Heart left ventricle (tissue), 16 donors: ENCODE results near the gene NYAP2. TPM values are rescaled to one million over a fixed set of nuclear protein-coding genes. Genes with fewer than 3 reads are reported as not detected.

Experiments
- ATAC-seq, 4 donors: fragments of 200-7000 bp; cut with Tn5 transposase; one replicate each; pipeline ENCODE4 v1.9.1; 2020 to 2022; ENCODE audit warnings: moderate library complexity in 4 of 4, mild to moderate bottlenecking in 3 of 4, moderate number of reproducible peaks in 1 of 4
- DNase-seq, 5 donors: peaks; one replicate each; pipeline ENCODE4 v3.0.0-alpha.2; 2020
- H3K27ac ChIP-seq, 12 donors: fragments of 200-600 bp; sonication (generic) in 4 of 12; one replicate each; pipeline versions ENCODE4 v1.5.0 to v1.8.0; 2016 to 2022; ENCODE audit warnings: mild to moderate bottlenecking in 2 of 12
- H3K27me3 ChIP-seq, 9 donors: fragments of 200-600 bp; sonication (generic) in 2 of 9; one replicate each; pipeline versions ENCODE4 v1.5.1 to v1.8.0; 2016 to 2022; ENCODE audit warnings: mild to moderate bottlenecking in 3 of 9
- H3K36me3 ChIP-seq, 9 donors: fragments of 200-600 bp; sonication (generic) in 2 of 9; one replicate each; pipeline versions ENCODE4 v1.5.0 to v1.8.0; 2018 to 2022; ENCODE audit warnings: mild to moderate bottlenecking in 2 of 9
- H3K4me1 ChIP-seq, 12 donors: fragments of 200-600 bp; sonication (generic) in 4 of 12; one replicate each; pipeline versions ENCODE4 v1.5.0 to v1.8.0; 2016 to 2022; ENCODE audit warnings: mild to moderate bottlenecking in 3 of 12
- H3K4me3 ChIP-seq, 12 donors: fragments of 200-600 bp; sonication (generic) in 4 of 12; one replicate each; pipeline versions ENCODE4 v1.5.0 to v1.8.0; 2017 to 2022; ENCODE audit warnings: mild to moderate bottlenecking in 9 of 12, moderate library complexity in 4 of 12
- H3K9me3 ChIP-seq, 12 donors: fragments of 200-600 bp; sonication (generic) in 4 of 12; one replicate each; pipeline versions ENCODE4 v1.5.0 to v1.8.0; 2016 to 2022; ENCODE audit warnings: mild to moderate bottlenecking in 1 of 12
- POLR2A ChIP-seq, 2 donors: fragments of 450-650 bp; IDR thresholded peaks; one replicate each; pipeline ENCODE4 v1.6.1; 2017; ENCODE audit warnings: antibody characterized with exemption in 2 of 2, mild to moderate bottlenecking in 2 of 2, moderate library complexity in 2 of 2
- WGBS, 4 donors: extraction: QIAGEN DNeasy Blood & Tissue Kit in 2 of 4; methylation state at CpG; one replicate each; pipeline versions ENCODE4 v1.1.5 to v1.1.7; 2013 to 2018; 5-methylcytosine and 5-hydroxymethylcytosine counted together
- intact Hi-C, 10 donors: fragments of 100-400 bp; cut with DNase I; formaldehyde crosslinking; loops; one replicate each; pipeline versions ENCODE4 v1.11.1 to v1.14.2; 2022
- polyA plus RNA-seq, 2 donors: library from polyadenylated mRNA; stranded (reverse); fragments of 200-250 nt; gene quantifications; one replicate each; pipeline ENCODE4 v1.2.3, GENCODE V29; 2013
- total RNA-seq, 9 donors: library from RNA; depleted of rRNA in 2 of 9; stranded (reverse); fragments of >200 nt in 2 of 9; fragmentation: NEBNext Ultra II Directional in 3 of 9; extraction: Animal tissue kit (Norgen Biotek cat#: 25700) in 3 of 9; gene quantifications; one replicate each; pipeline versions ENCODE4 v1.1.0 to v1.2.4, GENCODE V29; 2016 to 2023
- TF ChIP-seq, protein P1 (sequence below), 12 donors: fragments of 200-600 bp; sonication (generic) in 4 of 12; IDR thresholded peaks; one replicate each; pipeline versions ENCODE4 v1.5.0 to v1.8.0; 2018 to 2022; ENCODE audit warnings: antibody characterized with exemption in 12 of 12, mild to moderate bottlenecking in 5 of 12
- donor health status: ischemic (EF 13 %, LVEDD 7.1; RV severe dilation, severe dysfunction).
- donor health status: healthy with polysubstance abuse.
- donor health status: DM: no; HTN: yes; CAD: no.
- donor health status: DM: no; HTN: no; CAD: no.
- donor health status: ischemic (EF 25% LVEDD 6.9; RV normal size, moderate dysfunction).
- donor health status: ischemic (EF 25% LVEDD 5.7; RV mildly dilated, moderate dysfunction).
- donor health status: healthy.
- donor health status: DM: yes; HTN: yes; CAD: no.
- donor health status: ischemic (EF 35%, LVEDD 5.7; RV mildly dilated, moderate dysfunction).
- donor health status: nonischemic (EF 11% LVEDD 7.7; RV severe dilation, severe dysfunction).
- donor health status: DM: yes; HTN: yes; CAD: no.
- donor health status: PGD.
- donor health status: ischemic (EF 29% LVEDD 5.4; RV normal size, mild dysfunction).
- donor health status: nonischemic (EF 23%, LVEDD 6.1; RV moderate dilation, normal function).

Gene NYAP2
- total and polyA plus RNA-seq, 11 donors: not detected

DNA sequence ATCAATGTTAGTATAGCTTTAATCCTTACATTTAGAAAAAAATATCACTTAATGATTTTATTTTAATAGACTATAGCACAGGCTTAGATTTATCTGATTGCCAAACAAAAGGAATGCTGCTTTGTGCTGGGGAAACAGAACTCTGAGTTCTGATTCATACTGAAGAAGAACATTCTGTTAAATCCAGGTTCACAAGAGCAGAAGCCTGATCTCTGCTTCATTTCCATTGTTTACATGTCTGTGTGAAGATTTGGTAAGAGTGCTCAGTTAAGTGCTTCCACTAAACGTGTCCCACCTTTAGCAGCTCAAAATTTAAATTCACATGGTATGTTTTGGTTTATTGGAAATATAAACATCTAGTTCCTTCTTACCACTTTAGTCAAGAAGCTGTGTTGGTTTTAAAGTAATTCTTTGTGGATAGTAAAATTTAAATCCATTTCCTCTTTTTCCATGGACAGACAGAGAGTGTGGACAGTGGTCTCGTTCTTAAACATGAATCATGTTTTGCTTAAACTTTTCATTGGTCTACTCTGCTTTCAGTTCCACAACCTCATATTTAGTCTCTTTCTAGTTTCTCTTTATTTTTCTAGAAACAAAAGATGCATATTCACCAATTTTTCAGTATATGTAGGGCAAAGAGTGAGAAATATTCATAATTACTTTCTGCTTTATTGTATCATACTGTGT, 59.1 kb downstream of the NYAP2 start:
- Histone ChIP-seq H3K36me3 (no peaks in the 10 kb centered on the region), H3K27ac (no peak overlapping the region), H3K27me3 (no peaks in the 10 kb centered on the region), H3K4me1 (no peaks in the 10 kb centered on the region), H3K4me3 (no peak overlapping the region), H3K9me3 (no peaks in the 10 kb centered on the region)
- ATAC-seq: no peak
- TF ChIP-seq POLR2A (IDR thresholded peaks at IDR 0.05): no peak
- TF ChIP-seq, protein P1, sequence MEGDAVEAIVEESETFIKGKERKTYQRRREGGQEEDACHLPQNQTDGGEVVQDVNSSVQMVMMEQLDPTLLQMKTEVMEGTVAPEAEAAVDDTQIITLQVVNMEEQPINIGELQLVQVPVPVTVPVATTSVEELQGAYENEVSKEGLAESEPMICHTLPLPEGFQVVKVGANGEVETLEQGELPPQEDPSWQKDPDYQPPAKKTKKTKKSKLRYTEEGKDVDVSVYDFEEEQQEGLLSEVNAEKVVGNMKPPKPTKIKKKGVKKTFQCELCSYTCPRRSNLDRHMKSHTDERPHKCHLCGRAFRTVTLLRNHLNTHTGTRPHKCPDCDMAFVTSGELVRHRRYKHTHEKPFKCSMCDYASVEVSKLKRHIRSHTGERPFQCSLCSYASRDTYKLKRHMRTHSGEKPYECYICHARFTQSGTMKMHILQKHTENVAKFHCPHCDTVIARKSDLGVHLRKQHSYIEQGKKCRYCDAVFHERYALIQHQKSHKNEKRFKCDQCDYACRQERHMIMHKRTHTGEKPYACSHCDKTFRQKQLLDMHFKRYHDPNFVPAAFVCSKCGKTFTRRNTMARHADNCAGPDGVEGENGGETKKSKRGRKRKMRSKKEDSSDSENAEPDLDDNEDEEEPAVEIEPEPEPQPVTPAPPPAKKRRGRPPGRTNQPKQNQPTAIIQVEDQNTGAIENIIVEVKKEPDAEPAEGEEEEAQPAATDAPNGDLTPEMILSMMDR (IDR thresholded peaks at IDR 0.05): no peak
- WGBS, 4 donors: 46 to 53% (median 48%) methylated on average over 2 of the region's 2 CpGs
- no peak for DNase-seq
- intact Hi-C loops: no loop called here

DNA sequence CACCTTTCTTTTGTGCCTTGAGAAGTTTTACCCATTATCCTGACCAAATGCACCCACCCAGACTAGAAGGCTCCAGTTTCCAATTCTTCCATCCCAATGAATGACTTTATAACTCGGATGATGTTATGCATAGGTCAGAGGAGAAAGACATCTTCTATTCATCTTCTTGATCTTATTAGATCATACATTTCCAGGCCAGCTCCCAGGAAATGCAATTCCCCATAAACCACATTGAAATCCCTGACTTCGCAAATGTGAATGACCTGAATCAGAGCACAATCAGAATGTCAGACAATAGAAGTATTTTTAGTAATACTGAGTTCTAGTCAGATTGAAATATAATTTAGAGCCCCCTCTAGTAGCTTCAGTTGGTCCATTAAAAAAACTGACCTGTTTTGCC, 62.9 kb downstream of the NYAP2 start:
- Histone ChIP-seq H3K9me3 (no peaks in the 10 kb centered on the region), H3K27me3 (no peaks in the 10 kb centered on the region), H3K4me1 (no peaks in the 10 kb centered on the region), H3K4me3 (no peak overlapping the region), H3K36me3 (no peaks in the 10 kb centered on the region), H3K27ac (no peak overlapping the region)
- TF ChIP-seq, protein P1 (IDR thresholded peaks at IDR 0.05): no peak
- no peak for TF ChIP-seq POLR2A (IDR thresholded peaks at IDR 0.05)
- intact Hi-C loops: no loop called here
- ATAC-seq (no peak), DNase-seq (no peak)
- WGBS, 4 donors: 85 to 89% (median 85%) methylated on average over 2 of the region's 2 CpGs

DNA sequence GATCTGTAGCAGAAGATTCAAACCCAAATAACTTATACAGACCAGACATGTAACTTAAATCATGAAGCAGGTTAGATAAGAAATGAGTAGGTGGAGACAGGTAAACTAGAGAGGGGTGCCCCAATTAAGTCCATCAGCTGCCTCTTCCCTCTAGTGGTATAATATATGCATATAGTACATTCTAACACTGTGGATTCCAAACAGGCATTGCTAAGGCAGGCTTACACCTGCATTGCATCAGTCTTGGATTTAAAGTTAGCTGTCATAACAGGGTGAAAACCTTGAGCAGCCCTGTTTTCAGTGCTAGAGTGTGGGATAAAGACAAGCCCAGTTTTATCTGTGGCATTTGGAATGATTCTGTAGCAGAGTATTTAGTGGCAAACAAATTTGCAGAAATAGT, 63.4 kb downstream of the NYAP2 start:
- no peaks in the 10 kb centered on the region for H3K36me3 ChIP-seq
- no peaks in the 10 kb centered on the region for H3K27me3 ChIP-seq
- TF ChIP-seq, protein P1 (IDR thresholded peaks at IDR 0.05): no peak
- TF ChIP-seq POLR2A (IDR thresholded peaks at IDR 0.05): no peak
- intact Hi-C loops: no loop called here
- no peak for DNase-seq
- no peak overlapping the region for H3K27ac ChIP-seq
- no peak overlapping the region for H3K4me3 ChIP-seq
- H3K9me3 ChIP-seq: no peaks in the 10 kb centered on the region
- H3K4me1 ChIP-seq: no peaks in the 10 kb centered on the region
- no peak for ATAC-seq

DNA sequence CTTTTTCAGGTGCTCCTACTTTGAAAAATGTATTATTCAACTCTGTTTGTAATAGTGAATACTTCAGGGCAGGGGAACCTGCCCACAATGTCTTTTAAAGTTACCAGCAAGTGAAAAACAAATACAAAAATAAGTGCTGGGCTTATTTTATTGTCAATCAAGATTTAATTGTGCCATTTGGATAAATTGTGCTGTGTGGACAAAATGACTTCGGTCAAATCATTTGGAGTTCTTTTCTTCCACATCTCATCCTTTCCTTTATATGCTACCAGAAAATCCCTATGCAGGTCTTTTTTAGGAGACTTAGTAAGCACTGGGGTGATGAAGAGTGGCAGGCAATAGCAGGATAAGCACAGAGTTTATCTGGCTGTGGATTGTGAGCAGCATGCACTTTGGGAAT, 63.9 kb downstream of the NYAP2 start:
- no peak overlapping the region for H3K4me3 ChIP-seq
- no peaks in the 10 kb centered on the region for H3K4me1 ChIP-seq
- H3K27me3 ChIP-seq: no peaks in the 10 kb centered on the region
- H3K27ac ChIP-seq: no peak overlapping the region
- intact Hi-C loops: no loop called here
- ATAC-seq (no peak), DNase-seq (no peak)
- no peaks in the 10 kb centered on the region for H3K9me3 ChIP-seq
- no peaks in the 10 kb centered on the region for H3K36me3 ChIP-seq
- 85 to 89% (median 87%) methylated on average over 1 of the region's 1 CpG for WGBS, 4 donors
- TF ChIP-seq, protein P1 (IDR thresholded peaks at IDR 0.05): no peak
- TF ChIP-seq POLR2A (IDR thresholded peaks at IDR 0.05): no peak
